ENCODE results near the gene ACCS.

ACCS gene

GRCh38 chr11:44065841-44066731, at the start of gene ACCS:
TSS of gene ACCS (plus strand) at chr11:44066270. CDS start at chr11:44067628, 1,358 bp downstream.
- ChIA-PET POLR2A (no interaction called here), CTCF (interaction anchor here (0.6 to 17.6 kb wide), 14 partner anchors 9 to 240 kb away, joined by 3 to 217 read pairs (median 4); partner anchors contain the start of gene EXT2)
- peak; percentile 91 for TF ChIP-seq CTCF (IDR thresholded peaks at IDR 0.05; ENCODE audit: insufficient read depth, low read length, missing control alignments)
- H3K4me3 ChIP-seq (ENCODE audit: low read depth, low read length): peak within 1 kb of the TSS; percentile 64
- peak; percentile 50 for DNase-seq (ENCODE audit: low read depth, low spot score)

- TF ChIP-seq CTCF (IDR thresholded peaks at IDR 0.05; ENCODE audit: insufficient read depth, low read length, missing control alignments): no peak
- ChIA-PET CTCF (interaction anchor here (0.9 to 3.4 kb wide), 5 partner anchors 10 to 127 kb away, joined by 3 to 13 read pairs (median 5); no protein-coding TSS in a partner anchor), POLR2A (interaction anchor here (1.0 to 1.6 kb wide), 3 partner anchors 29 to 75 kb away, joined by 4 to 5 read pairs (median 5); partner anchors contain the start of gene C11orf96)
- DNase-seq (ENCODE audit: low read depth, low spot score): no peak
- H3K4me3 ChIP-seq (ENCODE audit: low read depth, low read length): no peak overlapping the region
Measured at GRCh38 chr11:44016546-44017442, 49.3 kb upstream of the ACCS start.

GRCh38 chr11:44017443-44018126, 48.5 kb upstream of the ACCS start:
- CTCF ChIA-PET: interaction anchor here (0.9 to 3.4 kb wide), 3 partner anchors 11 to 128 kb away, joined by 3 to 13 read pairs (median 8); no protein-coding TSS in a partner anchor
- DNase-seq (ENCODE audit: low read depth, low spot score): no peak
- no peak overlapping the region for H3K4me3 ChIP-seq (ENCODE audit: low read depth, low read length)
- POLR2A ChIA-PET: no interaction called here
- no peak for TF ChIP-seq CTCF (IDR thresholded peaks at IDR 0.05; ENCODE audit: insufficient read depth, low read length, missing control alignments)

- TF ChIP-seq CTCF (IDR thresholded peaks at IDR 0.05; ENCODE audit: insufficient read depth, low read length, missing control alignments): no peak
- DNase-seq (ENCODE audit: low read depth, low spot score): no peak
- CTCF ChIA-PET: no interaction called here
- H3K4me3 ChIP-seq (ENCODE audit: low read depth, low read length): no peak overlapping the region
- POLR2A ChIA-PET: no interaction called here
Measured at GRCh38 chr11:44018127-44018521, 47.9 kb upstream of the ACCS start.

- no peak for TF ChIP-seq CTCF (IDR thresholded peaks at IDR 0.05; ENCODE audit: insufficient read depth, low read length, missing control alignments)
- ChIA-PET CTCF (no interaction called here), POLR2A (no interaction called here)
- H3K4me3 ChIP-seq (ENCODE audit: low read depth, low read length): no peak overlapping the region
- DNase-seq (ENCODE audit: low read depth, low spot score): no peak
Measured at GRCh38 chr11:44018829-44019228, 47.2 kb upstream of the ACCS start.

All from AG04449 (cell line).